SU-DHL-6 (cell line): ENCODE results near the gene FCHO1.

ENCODE experiments used
- H2AFZ ChIP-seq: fragments of 200-600 bp; sonication (generic); 2 replicates; pipeline ENCODE4 v1.6.1; 2014; ENCODE audit warnings: low read depth, mild to moderate bottlenecking, moderate library complexity, mixed read lengths, antibody characterized with exemption, low read length; ENCODE audit not compliant: severe bottlenecking
- H3F3A ChIP-seq: fragments of 200-600 bp; shearing (Covaris generic); 2 replicates; pipeline ENCODE4 v1.6.0; 2016; ENCODE audit warnings: antibody characterized with exemption, mild to moderate bottlenecking; ENCODE audit not compliant: insufficient read depth
- H3K27ac ChIP-seq: fragments of 200-600 bp; sonication (generic); 2 replicates; pipeline ENCODE4 v1.5.1; 2016; ENCODE audit warnings: low read depth, mild to moderate bottlenecking, low read length, moderate library complexity, mixed read lengths
- H3K27me3 ChIP-seq: fragments of 200-600 bp; sonication (generic), shearing (Covaris generic); 2 replicates; pipeline ENCODE4 v1.6.0; 2014; ENCODE audit warnings: mild to moderate bottlenecking, low read length
- H3K36me3 ChIP-seq: fragments of 200-600 bp; sonication (generic); 2 replicates; pipeline ENCODE4 v1.6.1; 2014; ENCODE audit warnings: mild to moderate bottlenecking, low read length, mixed read lengths
- H3K4me2 ChIP-seq: fragments of 300-600, 200-600 bp; shearing (Covaris generic), sonication (generic); 2 replicates; pipeline ENCODE4 v1.6.0; 2014; ENCODE audit warnings: low read length, low read depth, mild to moderate bottlenecking; ENCODE audit not compliant: poor library complexity, severe bottlenecking
- H3K4me3 ChIP-seq: fragments of 200-600 bp; sonication (generic); 2 replicates; pipeline ENCODE4 v1.5.1; 2014; ENCODE audit warnings: antibody characterized with exemption, low read length, mild to moderate bottlenecking, mixed read lengths; ENCODE audit not compliant: insufficient read depth, poor library complexity, severe bottlenecking
- H3K79me2 ChIP-seq: fragments of 200-600 bp; sonication (generic); 2 replicates; pipeline ENCODE4 v1.6.1; 2014; ENCODE audit warnings: mild to moderate bottlenecking, low read length, moderate library complexity; ENCODE audit not compliant: insufficient read depth
- H3K9ac ChIP-seq: fragments of 200-600 bp; sonication (generic); 2 replicates; pipeline ENCODE4 v1.7.0; 2014; ENCODE audit warnings: mild to moderate bottlenecking, low read length
- H3K9me2 ChIP-seq: fragments of 200-600 bp; sonication (generic); replicated peaks from 2 replicates; pipeline ENCODE4 v1.6.1; 2014; ENCODE audit warnings: low read length; ENCODE audit not compliant: insufficient read depth
- H3K9me3 ChIP-seq: fragments of 200-600 bp; sonication (generic); 2 replicates; pipeline ENCODE4 v1.6.1; 2014; ENCODE audit warnings: low read length, mixed read lengths; ENCODE audit not compliant: insufficient read depth
- H4K20me1 ChIP-seq: fragments of 200-600 bp; sonication (generic); 2 replicates; pipeline ENCODE4 v1.6.1; 2014; ENCODE audit warnings: low read depth, mild to moderate bottlenecking, antibody characterized with exemption, low read length, moderate library complexity, mixed read lengths
- CTCF ChIP-seq: fragments of 200-600 bp; sonication (generic); IDR thresholded peaks from one replicate; pipeline ENCODE4 v1.5.1; 2017; ENCODE audit warnings: antibody characterized with exemption, mild to moderate bottlenecking, low read length, moderate library complexity; ENCODE audit not compliant: insufficient read depth, poor library complexity, severe bottlenecking
- EZH2phosphoT487 ChIP-seq: fragments of 200-600 bp; sonication (generic), shearing (Covaris generic); conservative IDR thresholded peaks from 2 replicates; pipeline ENCODE4 v1.6.1; 2018; ENCODE audit warnings: mild to moderate bottlenecking, antibody characterized with exemption, low read length, moderate library complexity, mixed read lengths

Gene FCHO1

GRCh38 chr19:17764348-17764747, 13.1 kb downstream of the FCHO1 start:
- Histone ChIP-seq H3K4me3 (no peak overlapping the region), H3K79me2 (no peaks in the 10 kb centered on the region), H3K27ac (no peak overlapping the region), H3K4me2 (no peak overlapping the region), H2AFZ (no peak overlapping the region), H3K9me2 (no peaks in the 10 kb centered on the region), H3K9me3 (no peaks in the 10 kb centered on the region), H4K20me1 (no peaks in the 10 kb centered on the region), H3K9ac (no peak overlapping the region), H3K27me3 (no peaks in the 10 kb centered on the region), H3K36me3 (peaks cover 6% of the 10 kb centered on the region; the same call in 1 of the 2 replicates), H3F3A (no peaks in the 10 kb centered on the region)
- TF ChIP-seq EZH2phosphoT487: no peak
- TF ChIP-seq CTCF: no peak

GRCh38 chr19:17765069-17765618, 13.9 kb downstream of the FCHO1 start:
- Histone ChIP-seq H3K4me3 (no peak overlapping the region), H3K27me3 (no peaks in the 10 kb centered on the region), H3K9me3 (no peaks in the 10 kb centered on the region), H3K27ac (no peak overlapping the region), H2AFZ (no peak overlapping the region), H3K79me2 (no peaks in the 10 kb centered on the region), H3K36me3 (peaks cover 6% of the 10 kb centered on the region; the same call in 1 of the 2 replicates), H3K9ac (no peak overlapping the region), H3F3A (no peaks in the 10 kb centered on the region), H4K20me1 (no peaks in the 10 kb centered on the region), H3K4me2 (no peak overlapping the region), H3K9me2 (no peaks in the 10 kb centered on the region)
- TF ChIP-seq CTCF (no peak), EZH2phosphoT487 (no peak)

GRCh38 chr19:17766543-17767131, 15.4 kb downstream of the FCHO1 start:
- Histone ChIP-seq H3K9me2 (no peaks in the 10 kb centered on the region), H3K27ac (no peak overlapping the region), H3K9me3 (no peaks in the 10 kb centered on the region), H2AFZ (no peak overlapping the region), H3K4me2 (no peak overlapping the region), H3F3A (no peaks in the 10 kb centered on the region), H4K20me1 (no peaks in the 10 kb centered on the region), H3K79me2 (no peaks in the 10 kb centered on the region), H3K9ac (no peak overlapping the region), H3K36me3 (peaks cover 6% of the 10 kb centered on the region; the same call in 1 of the 2 replicates), H3K4me3 (no peak overlapping the region), H3K27me3 (no peaks in the 10 kb centered on the region)
- no peak for TF ChIP-seq EZH2phosphoT487
- peak; percentile 71 for TF ChIP-seq CTCF
